Fibroblast of lung (primary cell): Measurements from ENCODE around the gene KLHL3.

Experiments used
- CTCF ChIP-seq, 2 donors: IDR thresholded peaks in 1 of 2; conservative IDR thresholded peaks in 1 of 2; 1 replicate in 1 of 2; 2 replicates in 1 of 2; pipeline ENCODE4 v1.5.1; 2011 to 2012; ENCODE audit warnings: low read length in 2 of 2, control low read depth in 1 of 2, inconsistent platforms in 1 of 2, low read depth in 1 of 2, mild to moderate bottlenecking in 1 of 2
- EZH2 ChIP-seq: IDR thresholded peaks from 2 replicates; pipeline ENCODE4 v1.5.1; 2012; ENCODE audit warnings: low read length, control low read depth, mild to moderate bottlenecking; ENCODE audit errors: missing control alignments

GRCh38 chr5:137605411-137605810 lies 130.5 kb downstream of the KLHL3 start:
- no peak for TF ChIP-seq CTCF (conservative IDR thresholded peaks at IDR 0.05 in 1 of 2, IDR thresholded peaks at IDR 0.05 in 1 of 2; ENCODE audit: low read depth in 1 of 2, low read length in 2 of 2)
- no peak for TF ChIP-seq EZH2
